ENCODE results near the gene ZSCAN18. TPM values are rescaled to one million over a fixed set of nuclear protein-coding genes. Genes with fewer than 3 reads are reported as not detected.
A peak's percentile ranks its signal among the peaks of the same experiment; 100 is the strongest.

ZSCAN18 gene
- total and polyA plus RNA-seq, 2 of the 13 experiments (the other 11 are each of a cell fraction or from before 2014, with no cell fraction given), result not detected

GRCh38 chr19:58038688-58039204 is 59.3 kb downstream of the ZSCAN18 start (continued):
- TF ChIP-seq ZNF280D (CRISPR knock-in tag; IDR thresholded peaks at IDR 0.05), result peak; percentile 32; the same call in 1 of the 2 replicates
- 0 out of 2 replicates have a peak, but pooled peaks have one; percentile 22 for TF ChIP-seq RARA (CRISPR knock-in tag; IDR thresholded peaks at IDR 0.05)
- 0 out of 2 replicates have a peak, but pooled peaks have one; percentile 24 for TF ChIP-seq EED (CRISPR knock-in tag; IDR thresholded peaks at IDR 0.05)
- TF ChIP-seq SP2 (CRISPR knock-in tag; IDR thresholded peaks at IDR 0.05), result no peak
- TF ChIP-seq SNAPC4 (CRISPR knock-in tag; IDR thresholded peaks at IDR 0.05), result no peak
- TF ChIP-seq ZMYM4 (CRISPR knock-in tag; IDR thresholded peaks at IDR 0.05), result peak; percentile 35; the same call in 1 of the 2 replicates
- TF ChIP-seq GABPB1 (CRISPR knock-in tag; IDR thresholded peaks at IDR 0.05), result peak; percentile 48; the same call in 1 of the 2 replicates
- no peak for TF ChIP-seq ZNF136 (CRISPR knock-in tag; IDR thresholded peaks at IDR 0.05; ENCODE audit: low read depth)
- TF ChIP-seq ZKSCAN1 (IDR thresholded peaks at IDR 0.05; ENCODE audit: low read length), result no peak
- no peak for TF ChIP-seq MXD1 (CRISPR knock-in tag; IDR thresholded peaks at IDR 0.05)
- peak; percentile 60; the same call in 1 of the 2 replicates for TF ChIP-seq ZNF350 (CRISPR knock-in tag; IDR thresholded peaks at IDR 0.05; ENCODE audit: borderline replicate concordance, low read depth)
- TF ChIP-seq ZBED4 (CRISPR knock-in tag; IDR thresholded peaks at IDR 0.05; ENCODE audit: borderline replicate concordance), result no peak
- TF ChIP-seq SALL1 (CRISPR knock-in tag; IDR thresholded peaks at IDR 0.05), result peak; percentile 73
- TF ChIP-seq ZNF160 (CRISPR knock-in tag; IDR thresholded peaks at IDR 0.05), result 0 out of 2 replicates have a peak, but pooled peaks have one; percentile 30
- peak; percentile 76 for TF ChIP-seq HNF4A (CRISPR knock-in tag; IDR thresholded peaks at IDR 0.05)
- 0 out of 2 replicates have a peak, but pooled peaks have one; percentile 24 for TF ChIP-seq ZNF619 (CRISPR knock-in tag; IDR thresholded peaks at IDR 0.05)
